Motor neuron (in vitro differentiated cells): ENCODE results near the gene GET4. TPM values are rescaled to one million over a fixed set of nuclear protein-coding genes. Genes with fewer than 3 reads are reported as not detected.

ENCODE experiments used
- ATAC-seq, 8 experiments: fragments of 200-7000 bp; cut with Tn5 transposase; replicated peaks in 6 of 8; 2 replicates each; pipeline ENCODE4 v1.8.0; 2021; ENCODE audit warnings: mild to moderate bottlenecking in 8 of 8, moderate library complexity in 8 of 8
- H3K27ac ChIP-seq, 2 donors: fragments of 250-450 bp; sonication (Bioruptor Pico); 2 replicates each; pipeline ENCODE4 v1.9.0; 2021; ENCODE audit warnings: antibody characterized with exemption in 2 of 2, mild to moderate bottlenecking in 2 of 2, moderate library complexity in 1 of 2
- H3K4me1 ChIP-seq, 2 donors: fragments of 250-450 bp; sonication (Bioruptor Pico); replicated peaks in 1 of 2; 2 replicates each; pipeline ENCODE4 v1.6.1; 2021; ENCODE audit warnings: antibody characterized with exemption in 2 of 2, mild to moderate bottlenecking in 2 of 2, moderate library complexity in 1 of 2
- H3K4me3 ChIP-seq, 5 donors: fragments of 250-450 bp; sonication (Bioruptor Pico); 2 replicates each; pipeline ENCODE4 v1.9.0; 2021; ENCODE audit warnings: antibody characterized with exemption in 5 of 5, mild to moderate bottlenecking in 5 of 5, moderate library complexity in 4 of 5
- WGBS, 10 experiments: fragments of 450-650 bp; shearing (Covaris generic); methylation state at CpG; one replicate each; pipeline ENCODE4 v1.0.0; 2022; 5-methylcytosine and 5-hydroxymethylcytosine counted together
- in situ Hi-C, 9 experiments: fragments of 400-800 bp; cut with MboI; loops; one replicate each; pipeline ENCODE4 v1.15.0; 2021; ENCODE audit warnings: low sequenced_read_pairs in 9 of 9, low pct_unique_long_range_greater_than_20kb in 2 of 9; ENCODE audit not compliant: unreplicated experiment in 9 of 9
- total RNA-seq, 8 experiments: library from RNA; unstranded; fragments of 300-600 nt; gene quantifications; 2 replicates each; pipeline versions ENCODE4 v1.2.3 to v1.2.4, GENCODE V29; 2022

The GET4 gene
- total RNA-seq, 8 experiments from 2014 or later = 12.6 to 42.8 (median 27.5) TPM

DNA sequence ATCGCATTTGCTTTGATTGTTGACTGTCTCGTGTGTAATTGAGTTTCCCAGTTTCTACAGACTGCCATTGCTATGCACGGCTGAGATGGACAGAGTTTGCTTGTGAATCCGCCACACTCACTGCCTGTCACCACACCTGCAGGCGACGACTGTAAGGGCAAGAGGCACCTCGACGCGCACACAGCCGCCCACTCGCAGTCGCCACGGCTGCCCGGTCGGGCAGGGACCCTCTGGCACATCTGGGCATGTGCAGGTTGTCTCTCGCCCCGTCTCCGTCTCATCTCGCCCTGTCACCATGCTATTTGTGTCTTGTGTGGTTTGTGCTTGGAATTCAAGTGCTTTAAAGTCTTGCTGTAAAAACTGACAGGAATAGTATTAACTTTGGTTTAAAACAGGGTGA, 26.6 kb upstream of the GET4 start:
- Histone ChIP-seq H3K4me3 (no peak overlapping the region), H3K4me1 (no peaks in the 10 kb centered on the region), H3K27ac (no peak overlapping the region)
- in situ Hi-C loops = no loop called here
- no peak for ATAC-seq
- 83 to 98% (median 92%) methylated on average over 4 to 14 of the region's 19 CpGs; no CpG with 5 or more reads in 6 of the 10 experiments for WGBS, 10 experiments

DNA sequence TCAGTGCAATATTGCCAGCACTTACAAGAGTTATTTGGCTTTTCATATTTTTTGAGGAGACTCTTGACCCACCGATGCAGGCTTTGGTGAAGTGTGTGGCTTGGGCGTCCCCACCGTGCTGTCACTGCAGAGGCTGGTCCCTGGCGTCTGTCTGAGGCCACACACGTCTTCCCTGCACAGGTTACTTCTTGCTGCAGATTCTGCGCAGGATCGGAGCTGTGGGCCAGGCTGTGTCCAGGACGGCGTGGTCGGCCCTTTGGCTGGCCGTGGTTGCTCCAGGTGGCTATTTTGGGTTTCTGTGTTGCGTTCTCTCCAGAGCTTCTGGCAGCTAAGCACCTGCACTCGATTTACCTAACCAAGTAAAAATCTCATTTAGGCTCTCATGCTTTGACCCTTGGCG, 25.1 kb upstream of the GET4 start:
- no peaks in the 10 kb centered on the region for H3K4me1 ChIP-seq
- no peak for ATAC-seq
- H3K27ac ChIP-seq = no peak overlapping the region
- in situ Hi-C loops = no loop called here
- no peak overlapping the region for H3K4me3 ChIP-seq
- WGBS, 10 experiments = 60 to 100% (median 89%) methylated on average over 1 to 7 of the region's 14 CpGs; no CpG with 5 or more reads in 5 of the 10 experiments

DNA sequence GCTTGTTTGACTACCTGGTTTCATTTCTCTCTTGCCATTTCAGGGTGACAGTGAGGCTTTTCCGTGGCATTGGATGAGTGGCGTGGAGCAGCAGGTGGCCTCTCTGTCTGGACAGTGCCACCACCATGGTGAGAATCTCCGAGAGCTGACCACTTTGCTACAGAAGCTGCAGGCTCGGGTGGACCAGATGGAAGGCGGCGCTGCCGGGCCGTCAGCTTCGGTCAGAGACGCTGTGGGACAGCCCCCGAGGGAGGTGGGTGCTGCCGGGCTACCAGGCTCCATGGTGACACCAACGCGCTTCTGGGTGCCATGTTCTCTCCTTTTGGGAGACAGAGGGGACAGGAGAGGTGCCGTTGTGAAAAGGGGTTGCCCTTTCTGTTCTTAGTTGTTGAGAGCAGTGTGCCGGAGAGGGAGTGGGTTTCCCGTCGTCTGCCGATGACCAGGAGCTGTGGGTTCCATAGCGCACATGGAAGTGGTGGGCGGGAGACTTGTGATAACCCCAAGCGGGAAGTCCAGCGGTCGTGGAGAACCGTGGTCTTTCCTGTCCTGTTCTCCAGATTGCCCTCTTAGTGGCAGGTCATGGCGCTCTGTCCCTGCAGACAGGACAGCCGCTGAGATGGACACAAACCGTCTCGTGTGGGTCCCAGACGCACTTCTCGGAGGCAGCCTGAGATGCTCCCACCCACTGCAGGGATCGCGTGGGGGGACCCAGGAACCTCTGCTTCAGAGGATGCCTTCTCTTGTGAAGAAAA, 22.8 kb upstream of the GET4 start:
- 80 to 100% (median 100%) methylated on average over 1 to 5 of the region's 33 CpGs; no CpG with 5 or more reads in 5 of the 10 experiments for WGBS, 10 experiments
- ATAC-seq = no peak
- H3K4me3 ChIP-seq = no peak overlapping the region
- in situ Hi-C loops = no loop called here
- no peaks in the 10 kb centered on the region for H3K4me1 ChIP-seq
- no peak overlapping the region for H3K27ac ChIP-seq

- peaks cover 4% of the 10 kb centered on the region in 2 donors for H3K4me1 ChIP-seq
- H3K4me3 ChIP-seq = no peak overlapping the region
- WGBS, 10 experiments = 87 to 100% (median 100%) methylated on average over 1 to 12 of the region's 32 CpGs; no CpG with 5 or more reads in 2 of the 10 experiments
- H3K27ac ChIP-seq = no peak overlapping the region
- in situ Hi-C loops = no loop called here
- no peak for ATAC-seq
Observed at GRCh38 chr7:854118-854775, 22.1 kb upstream of the GET4 start.

- in situ Hi-C loops = no loop called here
- Histone ChIP-seq H3K4me1 (peaks cover 4% of the 10 kb centered on the region in 2 donors), H3K4me3 (no peak overlapping the region), H3K27ac (no peak overlapping the region)
- peak in 2 of 8 experiments; percentile 12 to 24 for ATAC-seq
- WGBS, 10 experiments = 86 to 100% (median 100%) methylated on average over 1 to 9 of the region's 29 CpGs; no CpG with 5 or more reads in 5 of the 10 experiments
Observed at GRCh38 chr7:855686-856369, 20.5 kb upstream of the GET4 start.

GRCh38 chr7:856444-857095, 19.8 kb upstream of the GET4 start:
- in situ Hi-C loops = no loop called here
- no peak for ATAC-seq
- H3K4me3 ChIP-seq = no peak overlapping the region
- H3K27ac ChIP-seq = no peak overlapping the region
- H3K4me1 ChIP-seq = peaks cover 4% of the 10 kb centered on the region in 2 donors
- WGBS, 10 experiments = 80 to 100% (median 95%) methylated on average over 1 to 9 of the region's 30 CpGs; no CpG with 5 or more reads in 4 of the 10 experiments

DNA sequence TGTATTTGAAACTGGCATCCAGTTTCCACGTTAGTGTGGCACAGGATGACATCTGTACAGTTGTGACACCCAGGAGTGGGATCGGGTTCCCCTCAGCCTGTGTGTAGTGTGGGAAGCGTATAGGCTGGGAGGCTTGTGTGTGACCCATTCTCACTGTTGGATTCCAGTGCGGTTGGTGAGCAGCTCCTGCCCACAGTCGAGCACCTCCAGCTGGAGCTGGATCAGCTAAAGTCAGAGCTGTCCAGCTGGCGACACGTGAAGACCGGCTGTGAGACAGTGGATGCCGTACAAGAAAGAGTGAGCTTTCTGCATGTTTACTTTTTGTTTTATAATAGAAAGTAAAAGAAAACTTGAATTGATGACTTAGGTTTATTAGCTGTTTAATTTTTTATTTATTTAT, 18.7 kb upstream of the GET4 start:
- H3K27ac ChIP-seq = no peak overlapping the region
- WGBS, 10 experiments = 67 to 100% (median 89%) methylated on average over 3 to 9 of the region's 9 CpGs; no CpG with 5 or more reads in 3 of the 10 experiments
- H3K4me3 ChIP-seq = no peak overlapping the region
- ATAC-seq = no peak
- H3K4me1 ChIP-seq = peaks cover 4% of the 10 kb centered on the region in 2 donors
- in situ Hi-C loops = no loop called here

DNA sequence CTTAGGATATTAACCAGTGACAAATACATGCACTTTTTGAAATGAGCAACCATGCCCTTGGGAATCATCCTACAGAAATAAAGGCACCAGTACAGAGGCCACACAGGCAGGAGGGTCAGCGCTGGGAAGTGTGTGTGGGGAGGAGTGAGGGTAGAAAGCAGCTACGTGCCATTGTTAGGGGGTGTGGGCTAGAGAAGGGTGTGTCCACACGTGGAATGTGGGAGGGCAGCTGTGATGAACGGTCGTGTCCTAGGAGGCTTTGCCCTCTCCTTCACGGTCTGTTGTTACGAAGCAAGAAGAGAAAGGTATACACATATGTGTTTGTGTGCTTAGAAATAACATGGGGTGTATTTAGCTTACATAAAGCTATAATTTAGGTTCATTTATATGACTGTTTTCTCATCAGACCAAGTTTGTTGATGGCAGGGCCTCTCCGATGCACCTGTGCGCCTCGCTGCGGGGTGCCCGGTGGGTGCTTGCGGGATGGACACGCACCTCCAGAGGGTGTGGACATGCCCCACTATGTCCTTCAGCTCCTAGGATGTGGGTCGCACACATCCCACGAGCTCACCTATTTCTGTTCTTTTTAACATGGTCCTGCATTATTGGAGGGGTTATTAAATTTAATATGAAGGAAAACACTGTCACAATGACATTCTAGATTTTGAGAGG, 16.9 kb upstream of the GET4 start:
- no peak overlapping the region for H3K4me3 ChIP-seq
- peak in 6 of 8 experiments; percentile 40 to 80 (median 67) for ATAC-seq
- 35 to 100% (median 79%) methylated on average over 1 to 16 of the region's 16 CpGs for WGBS, 10 experiments
- H3K27ac ChIP-seq = peak overlapping the region in 1 of 2 donors; percentile 12
- peaks cover 4% of the 10 kb centered on the region in 2 donors for H3K4me1 ChIP-seq
- in situ Hi-C loops = no loop called here

- ATAC-seq = no peak
- H3K27ac ChIP-seq = no peak overlapping the region
- in situ Hi-C loops = no loop called here
- 60 to 100% (median 100%) methylated on average over 1 to 6 of the region's 21 CpGs; no CpG with 5 or more reads in 2 of the 10 experiments for WGBS, 10 experiments
- H3K4me1 ChIP-seq = peaks cover 4% of the 10 kb centered on the region in 2 donors
- H3K4me3 ChIP-seq = no peak overlapping the region
Observed at GRCh38 chr7:860149-860548, 16.2 kb upstream of the GET4 start.

- no peak for ATAC-seq
- H3K27ac ChIP-seq = no peak overlapping the region
- H3K4me1 ChIP-seq = peaks cover 4% of the 10 kb centered on the region in 2 donors
- in situ Hi-C loops = no loop called here
- 83 to 100% (median 89%) methylated on average over 1 to 3 of the region's 9 CpGs; no CpG with 5 or more reads in 7 of the 10 experiments for WGBS, 10 experiments
- no peak overlapping the region for H3K4me3 ChIP-seq
Observed at GRCh38 chr7:861222-861621, 15.1 kb upstream of the GET4 start.

DNA sequence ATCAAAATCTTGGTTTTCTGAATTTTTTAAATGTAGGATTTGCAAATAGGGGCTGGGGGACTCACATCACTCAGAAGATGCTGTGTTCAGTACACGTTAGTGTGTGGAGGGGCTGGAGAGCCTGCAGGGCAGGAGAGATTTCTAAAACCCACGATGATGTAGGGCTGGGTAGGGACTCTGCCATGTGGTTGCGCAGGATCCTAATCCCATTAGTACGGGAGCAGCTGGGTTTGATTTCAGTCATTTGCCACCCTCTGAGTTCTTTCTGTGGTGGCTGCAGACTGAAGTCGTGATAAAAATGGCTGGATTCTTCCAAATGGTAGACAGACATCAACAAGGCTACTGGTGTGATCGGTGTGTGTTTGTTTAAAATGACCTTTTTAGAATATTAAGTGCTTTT, 14.2 kb upstream of the GET4 start:
- no peak for ATAC-seq
- Histone ChIP-seq H3K4me3 (no peak overlapping the region), H3K4me1 (peaks cover 4% of the 10 kb centered on the region in 2 donors), H3K27ac (no peak overlapping the region)
- 33 to 100% (median 96%) methylated on average over 1 to 6 of the region's 6 CpGs; no CpG with 5 or more reads in 1 of the 10 experiments for WGBS, 10 experiments
- in situ Hi-C loops = no loop called here

- Histone ChIP-seq H3K27ac (no peak overlapping the region), H3K4me1 (peaks cover 4% of the 10 kb centered on the region in 2 donors), H3K4me3 (no peak overlapping the region)
- in situ Hi-C loops = no loop called here
- no peak for ATAC-seq
- 85 to 100% (median 96%) methylated on average over 4 to 8 of the region's 16 CpGs; no CpG with 5 or more reads in 7 of the 10 experiments for WGBS, 10 experiments
Observed at GRCh38 chr7:863106-863505, 13.2 kb upstream of the GET4 start.
